CD4-positive, CD25-positive, alpha-beta regulatory T cell (primary cell): Measurements from ENCODE around the gene DCDC2C. TPM values are rescaled to one million over a fixed set of nuclear protein-coding genes. Genes with fewer than 3 reads are reported as not detected.

ENCODE experiments used
- ATAC-seq, 2 donors: fragments of 150-1000 bp; cut with Tn5 transposase; one replicate each; pipeline ENCODE4 v1.10.0; 2021; ENCODE audit warnings: low read depth in 2 of 2, moderate number of reproducible peaks in 2 of 2, moderate library complexity in 1 of 2
- DNase-seq, 3 donors: peaks; one replicate each; pipeline versions ENCODE4 v3.0.0 to v3.0.0-alpha.2; 2012 to 2022; ENCODE audit warnings: mixed read lengths in 1 of 3
- H3K27ac ChIP-seq: one replicate; pipeline ENCODE4 v1.7.0; 2013; ENCODE audit warnings: mild to moderate bottlenecking, low read length; ENCODE audit not compliant: insufficient read depth, poor library complexity, severe bottlenecking
- H3K27me3 ChIP-seq: one replicate; pipeline ENCODE4 v1.7.0; 2013; ENCODE audit warnings: low read length; ENCODE audit not compliant: control insufficient read depth, insufficient read depth
- H3K36me3 ChIP-seq: one replicate; pipeline ENCODE4 v1.7.0; 2013; ENCODE audit warnings: mild to moderate bottlenecking, low read length, moderate library complexity; ENCODE audit not compliant: control insufficient read depth, insufficient read depth
- H3K4me1 ChIP-seq: 2 replicates; pipeline ENCODE4 v1.7.0; 2013; ENCODE audit warnings: mild to moderate bottlenecking, low read length; ENCODE audit not compliant: insufficient read depth, control insufficient read depth, poor library complexity, severe bottlenecking
- H3K4me3 ChIP-seq: one replicate; pipeline ENCODE4 v1.7.0; 2013; ENCODE audit warnings: low read depth, mild to moderate bottlenecking, low read length, moderate library complexity
- H3K9me3 ChIP-seq, 2 experiments: 1 replicate in 1 of 2; 2 replicates in 1 of 2; pipeline ENCODE4 v1.7.0; 2013; ENCODE audit warnings: low read length in 2 of 2, mild to moderate bottlenecking in 1 of 2, moderate library complexity in 1 of 2; ENCODE audit not compliant: control insufficient read depth in 2 of 2
- H3K27ac Mint-ChIP-seq, 3 donors: one replicate each; pipeline ENCODE4 v1.8.0; 2020 to 2022; ENCODE audit warnings: mild to moderate bottlenecking in 3 of 3, mixed read lengths in 3 of 3, moderate library complexity in 2 of 3
- H3K27me3 Mint-ChIP-seq: one replicate; pipeline ENCODE4 v1.8.0; 2022; ENCODE audit warnings: mild to moderate bottlenecking, mixed read lengths
- H3K36me3 Mint-ChIP-seq: one replicate; pipeline ENCODE4 v1.8.0; 2020; ENCODE audit warnings: mixed read lengths
- H3K4me1 Mint-ChIP-seq, 4 donors: one replicate each; pipeline ENCODE4 v1.8.0; 2020 to 2022; ENCODE audit warnings: mixed read lengths in 4 of 4, mild to moderate bottlenecking in 1 of 4
- H3K4me3 Mint-ChIP-seq, 4 donors: one replicate each; pipeline ENCODE4 v1.8.0; 2020 to 2022; ENCODE audit warnings: mild to moderate bottlenecking in 4 of 4, mixed read lengths in 4 of 4, moderate library complexity in 3 of 4
- H3K9me3 Mint-ChIP-seq, 7 donors: one replicate each; pipeline ENCODE4 v1.8.0; 2020 to 2022; ENCODE audit warnings: mixed read lengths in 7 of 7, mild to moderate bottlenecking in 3 of 7, moderate library complexity in 2 of 7
- polyA plus RNA-seq, 4 donors: library from polyadenylated mRNA; unstranded; fragments of 300-500 nt; fragmentation: Illumina TruSeq; gene quantifications; one replicate each; pipeline ENCODE4 v1.2.3, GENCODE V29; 2021
- total RNA-seq: library from RNA; stranded (reverse); gene quantifications from one replicate; pipeline ENCODE4 v1.2.3, GENCODE V29; 2022

DCDC2C gene
- total and polyA plus RNA-seq, 5 donors from 2014 or later: not detected

DNA sequence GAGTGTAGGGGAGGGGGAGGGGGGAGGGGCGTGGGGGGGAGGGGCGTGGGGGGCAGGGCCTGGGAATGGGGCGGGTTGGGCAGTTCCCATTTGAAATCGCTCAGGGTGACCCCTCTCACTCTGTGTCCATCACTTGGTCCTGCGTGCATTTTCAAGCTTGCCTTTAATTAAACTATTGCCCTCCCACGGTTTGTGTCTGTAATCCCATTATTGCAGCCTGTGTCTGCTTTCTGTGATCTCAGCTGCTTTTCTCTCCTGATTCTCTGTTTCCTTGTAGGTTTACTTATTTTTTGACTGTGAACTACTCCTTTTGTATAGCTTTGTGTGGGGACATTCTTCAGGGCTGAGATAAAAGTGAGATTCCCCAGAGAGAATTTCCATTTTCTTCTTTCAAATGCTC lies 1.3 kb downstream of the DCDC2C start:
- ATAC-seq (no peak), DNase-seq (no peak)
- Mint-ChIP-seq H3K27ac (no peak overlapping the region), H3K27me3 (peaks cover 49% of the 10 kb centered on the region), H3K4me3 (no peak overlapping the region), H3K4me1 (peaks cover 0 to 5% (median under 1%) of the 10 kb centered on the region in 4 donors), H3K36me3 (no peaks in the 10 kb centered on the region), H3K9me3 (peaks cover 0 to 5% (median 0%) of the 10 kb centered on the region in 7 donors)
- Histone ChIP-seq H3K4me3 (no peak overlapping the region), H3K9me3 (no peaks in the 10 kb centered on the region), H3K27me3 (peaks cover 8% of the 10 kb centered on the region), H3K4me1 (no peaks in the 10 kb centered on the region), H3K36me3 (no peaks in the 10 kb centered on the region), H3K27ac (no peak overlapping the region)

DNA sequence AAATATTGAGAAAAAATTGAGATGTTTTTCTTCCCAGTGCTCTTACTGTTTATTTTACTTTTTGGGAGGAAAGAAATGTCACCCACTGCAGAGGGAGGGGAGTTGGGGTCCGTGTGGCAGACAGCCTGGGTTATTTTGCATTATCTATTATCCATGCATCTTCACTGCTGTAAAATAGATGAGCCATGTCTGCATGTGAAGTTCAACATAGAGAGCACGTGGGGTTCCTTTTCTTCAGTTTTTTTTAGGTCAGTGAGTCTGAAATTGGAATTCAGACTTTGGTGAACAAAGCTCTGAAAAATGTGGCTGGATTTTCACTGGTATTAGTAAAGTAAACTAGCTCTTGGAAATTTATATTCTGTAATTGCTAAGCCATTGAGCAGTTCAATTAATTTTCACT lies 2.4 kb downstream of the DCDC2C start:
- Histone ChIP-seq H3K27me3 (peaks cover 8% of the 10 kb centered on the region), H3K4me1 (no peaks in the 10 kb centered on the region), H3K9me3 (no peaks in the 10 kb centered on the region), H3K27ac (no peak overlapping the region), H3K36me3 (no peaks in the 10 kb centered on the region), H3K4me3 (no peak overlapping the region)
- peaks cover 42% of the 10 kb centered on the region for H3K27me3 Mint-ChIP-seq
- no peak for ATAC-seq
- H3K27ac Mint-ChIP-seq: no peak overlapping the region
- no peak overlapping the region for H3K4me3 Mint-ChIP-seq
- DNase-seq: no peak
- H3K9me3 Mint-ChIP-seq: peaks cover 0 to 4% (median 0%) of the 10 kb centered on the region in 7 donors
- peaks cover 0 to 5% (median under 1%) of the 10 kb centered on the region in 4 donors for H3K4me1 Mint-ChIP-seq
- H3K36me3 Mint-ChIP-seq: no peaks in the 10 kb centered on the region

GRCh38 chr2:3706892-3707291 lies 3.5 kb downstream of the DCDC2C start:
- H3K27ac Mint-ChIP-seq: no peak overlapping the region
- ATAC-seq: no peak

GRCh38 chr2:3708576-3708975 lies 5.2 kb downstream of the DCDC2C start:
- peaks cover 0 to 6% (median 0%) of the 10 kb centered on the region in 7 donors for H3K9me3 Mint-ChIP-seq
- DNase-seq (no peak), ATAC-seq (no peak)
- no peaks in the 10 kb centered on the region for H3K36me3 Mint-ChIP-seq
- H3K9me3 ChIP-seq: no peaks in the 10 kb centered on the region
- peaks cover 25% of the 10 kb centered on the region for H3K27me3 Mint-ChIP-seq
- H3K4me1 Mint-ChIP-seq: peaks cover 0 to 5% (median 0%) of the 10 kb centered on the region in 4 donors
- no peak overlapping the region for H3K4me3 Mint-ChIP-seq
- H3K27ac Mint-ChIP-seq: no peak overlapping the region
- H3K27me3 ChIP-seq: peaks cover 3% of the 10 kb centered on the region
- no peaks in the 10 kb centered on the region for H3K4me1 ChIP-seq
- no peaks in the 10 kb centered on the region for H3K36me3 ChIP-seq
- H3K4me3 ChIP-seq: no peak overlapping the region
- no peak overlapping the region for H3K27ac ChIP-seq

More at GRCh38 chr2:3706892-3707291, 3.5 kb downstream of the DCDC2C start:
- Mint-ChIP-seq H3K4me1 (peaks cover 0 to 5% (median under 1%) of the 10 kb centered on the region in 4 donors), H3K36me3 (no peaks in the 10 kb centered on the region), H3K4me3 (no peak overlapping the region), H3K27me3 (peaks cover 37% of the 10 kb centered on the region), H3K9me3 (peaks cover 0 to 6% (median 0%) of the 10 kb centered on the region in 7 donors)
- no peaks in the 10 kb centered on the region for H3K4me1 ChIP-seq
- H3K27me3 ChIP-seq: peaks cover 8% of the 10 kb centered on the region
- no peak overlapping the region for H3K4me3 ChIP-seq
- DNase-seq: no peak
- H3K27ac ChIP-seq: no peak overlapping the region
- H3K36me3 ChIP-seq: no peaks in the 10 kb centered on the region
- H3K9me3 ChIP-seq: no peaks in the 10 kb centered on the region

DNA sequence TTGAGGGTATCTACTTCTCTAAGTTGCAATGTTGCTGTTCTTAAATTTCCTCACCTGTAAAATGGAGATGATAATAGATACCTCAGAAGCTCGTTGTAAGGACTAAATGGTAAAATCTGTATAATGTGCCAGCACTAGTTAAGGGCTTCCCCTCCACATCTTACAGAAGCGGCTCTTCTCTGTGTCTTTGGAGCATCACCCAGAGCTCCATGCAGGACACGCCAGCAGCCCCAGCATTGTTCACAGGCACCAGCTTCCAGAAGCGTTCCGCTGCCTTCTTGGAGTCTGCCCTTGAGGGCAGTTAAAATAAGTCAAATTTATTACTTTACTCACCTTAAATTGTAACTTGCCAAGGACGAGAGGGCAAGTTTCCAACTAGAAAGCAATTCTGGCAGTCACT lies 5.8 kb downstream of the DCDC2C start:
- peaks cover 0 to 5% (median 0%) of the 10 kb centered on the region in 4 donors for H3K4me1 Mint-ChIP-seq
- H3K27me3 Mint-ChIP-seq: peaks cover 25% of the 10 kb centered on the region
- H3K4me3 ChIP-seq: no peak overlapping the region

DNA sequence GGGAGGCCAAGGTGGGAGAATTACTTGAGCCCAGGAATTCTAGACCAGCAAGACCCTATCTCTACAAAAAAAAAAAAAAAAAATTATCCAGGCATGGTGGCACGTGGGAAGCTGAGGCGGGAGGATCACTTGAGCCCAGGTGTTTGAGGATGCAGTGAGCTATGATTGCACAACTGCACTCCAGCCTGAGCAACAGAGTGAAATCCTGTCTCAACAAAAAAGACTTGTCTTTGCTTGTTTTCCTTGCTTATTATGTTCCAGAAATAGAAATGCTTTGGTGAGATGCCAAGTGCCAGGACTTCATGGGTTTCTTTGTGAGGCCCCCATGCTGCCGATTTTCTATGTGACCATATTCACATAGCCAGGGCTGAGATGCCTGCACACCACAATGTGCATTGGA lies 9.0 kb downstream of the DCDC2C start:
- H3K4me3 Mint-ChIP-seq: no peak overlapping the region
- H3K9me3 Mint-ChIP-seq: peaks cover 0 to 6% (median 0%) of the 10 kb centered on the region in 7 donors
- no peak overlapping the region for H3K27ac ChIP-seq
- H3K4me3 ChIP-seq: no peak overlapping the region
- H3K36me3 Mint-ChIP-seq: no peaks in the 10 kb centered on the region
- no peaks in the 10 kb centered on the region for H3K27me3 ChIP-seq
- no peaks in the 10 kb centered on the region for H3K4me1 ChIP-seq
- no peaks in the 10 kb centered on the region for H3K4me1 Mint-ChIP-seq
- H3K9me3 ChIP-seq: no peaks in the 10 kb centered on the region
- peaks cover 5% of the 10 kb centered on the region for H3K27me3 Mint-ChIP-seq
- ATAC-seq: no peak
- no peaks in the 10 kb centered on the region for H3K36me3 ChIP-seq
- DNase-seq: no peak
- no peak overlapping the region for H3K27ac Mint-ChIP-seq

More for the DNA sequence above, 5.8 kb downstream of the DCDC2C start:
- H3K36me3 Mint-ChIP-seq: no peaks in the 10 kb centered on the region
- peaks cover 0 to 6% (median 0%) of the 10 kb centered on the region in 7 donors for H3K9me3 Mint-ChIP-seq
- ATAC-seq (no peak), DNase-seq (no peak)
- Histone ChIP-seq H3K36me3 (no peaks in the 10 kb centered on the region), H3K27ac (no peak overlapping the region), H3K9me3 (no peaks in the 10 kb centered on the region), H3K27me3 (peaks cover 3% of the 10 kb centered on the region), H3K4me1 (no peaks in the 10 kb centered on the region)
- no peak overlapping the region for H3K27ac Mint-ChIP-seq
- no peak overlapping the region for H3K4me3 Mint-ChIP-seq

DNA sequence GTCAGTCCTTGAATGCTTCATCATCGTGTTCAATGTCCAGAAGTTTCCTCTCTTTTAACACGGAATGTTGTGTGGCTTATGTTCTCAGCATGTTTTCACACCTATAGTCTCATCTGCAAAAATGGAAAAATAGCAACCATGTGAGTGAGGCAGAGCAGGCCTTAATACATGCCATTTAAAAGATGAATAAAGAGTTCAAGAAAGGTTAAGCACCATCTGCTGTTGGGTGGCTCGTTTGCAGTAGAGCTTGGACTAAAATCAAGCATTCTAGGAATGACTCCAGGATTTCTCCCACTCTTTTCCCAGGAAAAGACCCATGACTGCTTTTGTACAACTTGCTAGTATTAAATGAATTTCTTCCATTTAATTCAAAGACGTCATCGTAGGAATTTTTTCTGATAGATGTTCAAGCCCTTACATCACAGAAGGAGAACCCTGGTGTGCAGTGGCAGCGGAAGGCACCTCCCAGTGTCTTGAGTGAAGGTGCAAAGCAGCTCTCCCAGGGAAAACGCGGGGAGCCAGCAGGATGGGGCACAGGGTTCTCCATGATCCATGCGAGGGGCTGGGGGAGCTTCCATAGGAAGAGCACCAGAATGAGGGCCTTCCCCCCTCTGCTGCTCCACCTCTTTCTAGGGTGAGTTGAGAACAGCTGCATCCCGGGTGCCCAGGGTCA lies 9.6 kb downstream of the DCDC2C start:
- Mint-ChIP-seq H3K4me3 (no peak overlapping the region), H3K27me3 (peaks cover 5% of the 10 kb centered on the region), H3K4me1 (no peaks in the 10 kb centered on the region), H3K9me3 (peaks cover 0 to 6% (median 0%) of the 10 kb centered on the region in 7 donors), H3K36me3 (no peaks in the 10 kb centered on the region), H3K27ac (no peak overlapping the region)
- DNase-seq (no peak), ATAC-seq (no peak)
- Histone ChIP-seq H3K4me3 (no peak overlapping the region), H3K36me3 (no peaks in the 10 kb centered on the region), H3K27ac (no peak overlapping the region), H3K9me3 (no peaks in the 10 kb centered on the region), H3K27me3 (no peaks in the 10 kb centered on the region), H3K4me1 (no peaks in the 10 kb centered on the region)

DNA sequence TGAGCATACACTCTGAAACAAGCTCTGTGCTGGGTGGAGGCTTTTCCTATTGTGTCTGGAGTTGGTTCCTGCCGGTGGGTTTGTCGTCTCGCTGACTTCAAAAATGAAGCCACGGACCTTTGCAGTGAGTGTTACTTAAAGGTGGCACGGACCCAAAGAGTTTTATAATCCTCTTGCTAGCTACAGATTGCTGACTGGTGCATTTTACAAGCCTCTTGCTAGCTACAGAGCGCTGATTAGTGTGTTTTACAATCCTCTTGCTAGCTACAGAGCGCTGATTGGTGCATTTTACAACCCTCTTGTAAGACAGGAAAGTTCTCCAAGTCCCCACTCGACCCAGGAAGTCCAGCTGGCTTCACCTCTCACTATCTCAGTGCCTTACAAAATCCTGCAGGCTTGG lies 15.3 kb downstream of the DCDC2C start:
- ATAC-seq (no peak), DNase-seq (no peak)
- Histone ChIP-seq H3K9me3 (no peaks in the 10 kb centered on the region), H3K36me3 (no peaks in the 10 kb centered on the region), H3K4me3 (no peak overlapping the region), H3K27ac (no peak overlapping the region), H3K27me3 (no peaks in the 10 kb centered on the region), H3K4me1 (no peaks in the 10 kb centered on the region)
- Mint-ChIP-seq H3K27me3 (no peaks in the 10 kb centered on the region), H3K9me3 (peaks cover 0 to 14% (median 0%) of the 10 kb centered on the region in 7 donors), H3K4me3 (no peak overlapping the region), H3K4me1 (no peaks in the 10 kb centered on the region), H3K36me3 (no peaks in the 10 kb centered on the region), H3K27ac (no peak overlapping the region)
